NCI-H2107 treated with DMSO at 0.1 percent for 48 hours (cell line): ENCODE results near the gene RNF128.

Experiments
- DNase-seq: peaks from one replicate; lab custom pipeline; 2025; ENCODE audit not compliant: unreplicated experiment; lab: John Stamatoyannopoulos, UW

The RNF128 gene

GRCh38 chrX:106726485-106727437 is at the start of gene RNF128:
Gene RNF128 (plus strand): TSS chrX:106726701. CDS start chrX:106726914, 213 bp downstream.
- no peak for DNase-seq

GRCh38 chrX:106680716-106681115 is 45.8 kb upstream of the RNF128 start:
- no peak for DNase-seq

- no peak for DNase-seq
Observed at GRCh38 chrX:106684207-106684606, 42.3 kb upstream of the RNF128 start.

GRCh38 chrX:106692425-106693065 is 34.0 kb upstream of the RNF128 start:
- DNase-seq = no peak

- DNase-seq = no peak
Observed at GRCh38 chrX:106696502-106696901, 30.0 kb upstream of the RNF128 start.

GRCh38 chrX:106698693-106699092 is 27.8 kb upstream of the RNF128 start:
- DNase-seq = no peak

- no peak for DNase-seq
Observed at GRCh38 chrX:106702636-106703035, 23.9 kb upstream of the RNF128 start.

- no peak for DNase-seq
Observed at GRCh38 chrX:106706466-106706865, 20.0 kb upstream of the RNF128 start.

GRCh38 chrX:106707771-106708454 is 18.6 kb upstream of the RNF128 start:
- DNase-seq = no peak

GRCh38 chrX:106710771-106711170 is 15.7 kb upstream of the RNF128 start:
- no peak for DNase-seq

GRCh38 chrX:106711375-106711774 is 15.1 kb upstream of the RNF128 start:
- DNase-seq = no peak

- DNase-seq = no peak
Observed at GRCh38 chrX:106716004-106716403, 10.5 kb upstream of the RNF128 start.

- no peak for DNase-seq
Observed at GRCh38 chrX:106716463-106716862, 10.0 kb upstream of the RNF128 start.

- no peak for DNase-seq
Observed at GRCh38 chrX:106718709-106719108, 7.8 kb upstream of the RNF128 start.

- no peak for DNase-seq
Observed at GRCh38 chrX:106725931-106726330, 570 bp upstream of the RNF128 start.

- no peak for DNase-seq
Observed at GRCh38 chrX:106728337-106728736, 1.8 kb downstream of the RNF128 start.

- no peak for DNase-seq
Observed at GRCh38 chrX:106730401-106730800, 3.9 kb downstream of the RNF128 start.

- no peak for DNase-seq
Observed at GRCh38 chrX:106731590-106731989, 5.1 kb downstream of the RNF128 start.

- DNase-seq = no peak
Observed at GRCh38 chrX:106734827-106735226, 8.3 kb downstream of the RNF128 start.

- no peak for DNase-seq
Observed at GRCh38 chrX:106740193-106740780, 13.8 kb downstream of the RNF128 start.

GRCh38 chrX:106742193-106742592 is 15.7 kb downstream of the RNF128 start:
- no peak for DNase-seq
